ENCODE results near the gene KATNA1. TPM values are rescaled to one million over a fixed set of nuclear protein-coding genes. Genes with fewer than 3 reads are reported as not detected.

KATNA1 gene
- total and polyA plus RNA-seq, 9 of the 15 experiments (the other 6 are each of a cell fraction or from before 2014, with no cell fraction given): 22.5 to 76.9 (median 45.0) TPM

DNA sequence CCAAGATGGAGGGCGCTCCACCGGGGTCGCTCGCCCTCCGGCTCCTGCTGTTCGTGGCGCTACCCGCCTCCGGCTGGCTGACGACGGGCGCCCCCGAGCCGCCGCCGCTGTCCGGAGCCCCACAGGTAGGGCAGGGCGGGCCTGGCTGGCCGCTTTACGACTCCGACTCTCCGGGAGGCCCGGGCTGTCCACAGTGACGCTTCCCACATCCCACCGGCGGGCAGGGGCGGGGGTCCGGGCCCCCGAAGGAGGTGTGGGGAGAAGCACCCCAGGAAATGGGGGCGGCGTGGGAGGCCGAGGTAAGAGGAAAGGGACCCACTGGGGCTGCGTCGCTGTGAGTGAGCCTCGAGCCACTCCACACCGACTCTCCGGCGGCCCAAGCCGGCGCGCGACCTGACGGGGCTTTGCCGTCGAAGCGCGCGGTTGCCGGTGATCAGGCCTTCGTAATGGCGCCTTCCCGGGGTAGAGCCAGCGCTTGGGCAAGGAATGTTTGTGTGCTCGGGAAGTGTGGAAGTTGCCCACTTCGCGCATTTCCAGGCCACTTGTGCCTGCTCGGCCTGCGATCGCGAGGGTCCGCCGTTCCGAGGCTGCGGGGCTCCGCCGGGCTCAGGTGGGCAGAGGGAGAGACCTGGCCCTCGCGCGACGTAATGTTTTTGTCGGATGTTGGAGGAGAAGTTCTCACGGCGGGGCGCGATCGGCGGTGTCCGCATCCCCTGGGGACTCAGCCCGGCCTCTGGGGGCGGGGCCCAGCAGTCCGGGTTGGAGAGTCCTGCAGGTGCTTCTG is 81.9 kb downstream of the KATNA1 start (continued):
- peak; percentile 48 for TF ChIP-seq CXXC5 (CRISPR knock-in tag; IDR thresholded peaks at IDR 0.05)
- peak; percentile 31; the same call in 1 of the 2 replicates for TF ChIP-seq SAFB (IDR thresholded peaks at IDR 0.05; ENCODE audit: borderline replicate concordance, low read depth, low read length)
- TF ChIP-seq ESRRA (IDR thresholded peaks at IDR 0.05; ENCODE audit: borderline replicate concordance, low read depth): peak; percentile 34; the same call in 1 of the 2 replicates
- TF ChIP-seq, protein P1, sequence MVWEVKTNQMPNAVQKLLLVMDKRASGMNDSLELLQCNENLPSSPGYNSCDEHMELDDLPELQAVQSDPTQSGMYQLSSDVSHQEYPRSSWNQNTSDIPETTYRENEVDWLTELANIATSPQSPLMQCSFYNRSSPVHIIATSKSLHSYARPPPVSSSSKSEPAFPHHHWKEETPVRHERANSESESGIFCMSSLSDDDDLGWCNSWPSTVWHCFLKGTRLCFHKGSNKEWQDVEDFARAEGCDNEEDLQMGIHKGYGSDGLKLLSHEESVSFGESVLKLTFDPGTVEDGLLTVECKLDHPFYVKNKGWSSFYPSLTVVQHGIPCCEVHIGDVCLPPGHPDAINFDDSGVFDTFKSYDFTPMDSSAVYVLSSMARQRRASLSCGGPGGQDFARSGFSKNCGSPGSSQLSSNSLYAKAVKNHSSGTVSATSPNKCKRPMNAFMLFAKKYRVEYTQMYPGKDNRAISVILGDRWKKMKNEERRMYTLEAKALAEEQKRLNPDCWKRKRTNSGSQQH (CRISPR knock-in tag; IDR thresholded peaks at IDR 0.05): no peak
- TF ChIP-seq POLR2A (conservative IDR thresholded peaks at IDR 0.05): peak; percentile 81
- peak; percentile 68 for TF ChIP-seq KDM5B (IDR thresholded peaks at IDR 0.05; ENCODE audit: insufficient replicate concordance, low read depth, low read length)
- peak; percentile 21 to 75; a peak in 2 of 4 replicates for TF ChIP-seq MAZ (CRISPR knock-in tag; conservative IDR thresholded peaks at IDR 0.05 in 1 of 2, IDR thresholded peaks at IDR 0.05 in 1 of 2)
- peak in 1 of 2 experiments; percentile 91; a peak in 2 of 4 replicates for TF ChIP-seq NONO (IDR thresholded peaks at IDR 0.05; ENCODE audit: low read depth in 2 of 2, low read length in 1 of 2)
- no peak for TF ChIP-seq GATA2 (CRISPR knock-in tag; IDR thresholded peaks at IDR 0.05)
- TF ChIP-seq TCF7 (IDR thresholded peaks at IDR 0.05; ENCODE audit: borderline replicate concordance): no peak
- TF ChIP-seq ZNF224 (CRISPR knock-in tag; IDR thresholded peaks at IDR 0.05): peak; percentile 74
- no peak for TF ChIP-seq CEBPB (tag; IDR thresholded peaks at IDR 0.05)
- no peak for TF ChIP-seq FOXM1 (IDR thresholded peaks at IDR 0.05; ENCODE audit: low read depth)
- TF ChIP-seq FOXM1 (CRISPR knock-in tag; IDR thresholded peaks at IDR 0.05; ENCODE audit: low read depth): peak; percentile 77; the same call in 1 of the 2 replicates
- TF ChIP-seq ZNF518B (CRISPR knock-in tag; IDR thresholded peaks at IDR 0.05): no peak
- peak; percentile 64 for TF ChIP-seq U2AF1 (optimal IDR thresholded peaks at IDR 0.05; ENCODE audit: low read depth, low read length)
- TF ChIP-seq RBBP5 (IDR thresholded peaks at IDR 0.05; ENCODE audit: borderline replicate concordance, insufficient read depth, low read length, poor library complexity, severe bottlenecking): peak; percentile 94
- no peak for TF ChIP-seq POLR2AphosphoS2 (IDR thresholded peaks at IDR 0.05; ENCODE audit: low read length)
- TF ChIP-seq ZNF511 (CRISPR knock-in tag; IDR thresholded peaks at IDR 0.05): peak; percentile 41; the same call in 1 of the 2 replicates
- 0 out of 4 replicates have a peak, but pooled peaks of 1 of the 2 experiments have one; percentile 53 for TF ChIP-seq TBL1XR1 (IDR thresholded peaks at IDR 0.05; ENCODE audit: low read length in 2 of 2)
- TF ChIP-seq ZNF3 (CRISPR knock-in tag; IDR thresholded peaks at IDR 0.05): no peak
